GM23338 (cell line): ENCODE measurements around the gene SDC3. TPM values are rescaled to one million over a fixed set of nuclear protein-coding genes. Genes with fewer than 3 reads are reported as not detected.
"Not testable (repeated sequence)": the region's sequence is repeated elsewhere in the genome, so short reads cannot be mapped to it uniquely, and the experiment has no call there.

Source experiments
- ATAC-seq: fragments of 200-7000 bp; cut with Tn5 transposase; 3 replicates; pipeline ENCODE4 v1.9.1; 2020
- DNase-seq: peaks from one replicate; pipeline ENCODE4 v3.0.0-alpha.2; 2015; ENCODE audit warnings: low spot score
- H2AFZ ChIP-seq: fragments of 200-600 bp; sonication (generic); 2 replicates; pipeline ENCODE4 v1.8.0; 2016; ENCODE audit warnings: antibody characterized with exemption, mild to moderate bottlenecking, moderate library complexity
- H3F3A ChIP-seq: fragments of 200-600 bp; sonication (generic); replicated peaks from 2 replicates; pipeline ENCODE4 v1.8.0; 2017; ENCODE audit warnings: antibody characterized with exemption, mixed run types, low read depth
- H3K27ac ChIP-seq: fragments of 200-600 bp; sonication (generic); 2 replicates; pipeline ENCODE4 v1.6.1; 2016; ENCODE audit warnings: low read depth
- H3K27me3 ChIP-seq: fragments of 200-600 bp; sonication (generic); 2 replicates; pipeline ENCODE4 v1.8.0; 2016; ENCODE audit warnings: mild to moderate bottlenecking, mixed run types, moderate library complexity; ENCODE audit not compliant: insufficient read depth
- H3K36me3 ChIP-seq: fragments of 200-600 bp; sonication (generic); 2 replicates; pipeline ENCODE4 v1.8.0; 2016; ENCODE audit warnings: mild to moderate bottlenecking; ENCODE audit not compliant: insufficient read depth
- H3K4me1 ChIP-seq: fragments of 200-600 bp; sonication (generic); 2 replicates; pipeline ENCODE4 v1.8.0; 2016; ENCODE audit warnings: mild to moderate bottlenecking, moderate library complexity; ENCODE audit not compliant: insufficient read depth
- H3K4me2 ChIP-seq: fragments of 200-600 bp; sonication (generic); 2 replicates; pipeline ENCODE4 v1.7.1; 2017; ENCODE audit warnings: mixed run types
- H3K4me3 ChIP-seq: fragments of 200-600 bp; sonication (generic); 2 replicates; pipeline ENCODE4 v1.6.1; 2016; ENCODE audit warnings: mixed run types
- H3K79me2 ChIP-seq: fragments of 200-600 bp; sonication (generic); replicated peaks from 2 replicates; pipeline ENCODE4 v1.8.0; 2017; ENCODE audit warnings: mild to moderate bottlenecking; ENCODE audit not compliant: insufficient read depth
- H3K9me2 ChIP-seq: fragments of 200-600 bp; sonication (generic); 2 replicates; pipeline ENCODE4 v1.8.0; 2017; ENCODE audit not compliant: insufficient read depth
- H4K20me1 ChIP-seq: fragments of 200-600 bp; sonication (generic); replicated peaks from 2 replicates; pipeline ENCODE4 v1.8.0; 2017; ENCODE audit warnings: mild to moderate bottlenecking; ENCODE audit not compliant: insufficient read depth
- H3K27ac Mint-ChIP-seq: 2 replicates; pipeline ENCODE4 v1.8.0; 2020; ENCODE audit warnings: inconsistent platforms, mild to moderate bottlenecking, moderate library complexity, mixed read lengths
- H3K27me3 Mint-ChIP-seq: 3 replicates; pipeline ENCODE4 v1.8.0; 2022; ENCODE audit warnings: low read depth, mild to moderate bottlenecking, moderate library complexity, mixed read lengths, inconsistent platforms; ENCODE audit not compliant: insufficient read depth, poor library complexity
- H3K36me3 Mint-ChIP-seq: 3 replicates; pipeline ENCODE4 v1.8.0; 2021; ENCODE audit warnings: low read depth, mild to moderate bottlenecking, inconsistent platforms, moderate library complexity, mixed read lengths
- H3K4me1 Mint-ChIP-seq: 3 replicates; pipeline ENCODE4 v1.8.0; 2020; ENCODE audit warnings: mild to moderate bottlenecking, inconsistent platforms, mixed read lengths
- H3K4me3 Mint-ChIP-seq: 3 replicates; pipeline ENCODE4 v1.8.0; 2021; ENCODE audit warnings: moderate library complexity, mild to moderate bottlenecking, inconsistent platforms, mixed read lengths
- H3K9me3 Mint-ChIP-seq: 3 replicates; pipeline ENCODE4 v1.8.0; 2020; ENCODE audit warnings: moderate library complexity, mild to moderate bottlenecking, inconsistent platforms, mixed read lengths
- JUNB ChIP-seq: IDR thresholded peaks from one replicate; pipeline ENCODE4 v1.6.1; 2016; ENCODE audit warnings: antibody characterized with exemption; ENCODE audit not compliant: unreplicated experiment
- POLR2AphosphoS5 ChIP-seq: IDR thresholded peaks from 2 replicates; pipeline ENCODE4 v1.6.1; 2016; ENCODE audit warnings: antibody characterized with exemption, low read depth
- STAT1 ChIP-seq: IDR thresholded peaks from one replicate; pipeline ENCODE4 v1.6.1; 2016; ENCODE audit warnings: antibody characterized with exemption; ENCODE audit not compliant: unreplicated experiment
- ZNF331 ChIP-seq: fragments of 250-450 bp; sonication (Bioruptor Pico); IDR thresholded peaks from 2 replicates; pipeline ENCODE4 v1.5.0; 2020; ENCODE audit warnings: low read depth, mild to moderate bottlenecking, moderate library complexity
- ZNF462 ChIP-seq: fragments of 250-450 bp; sonication (Bioruptor Pico); IDR thresholded peaks from 2 replicates; pipeline ENCODE4 v1.5.0; 2020; ENCODE audit warnings: mild to moderate bottlenecking, moderate library complexity
- polyA plus RNA-seq: library from polyadenylated mRNA; unstranded; fragments of >200 nt; fragmentation: Nextera tagmentation; extraction: Ambion mirVana; gene quantifications from 2 replicates; pipeline ENCODE4 v1.2.1, GENCODE V29; 2016
- total RNA-seq: library from RNA; depleted of rRNA; stranded (reverse); fragments of >200 nt; shearing (Covaris generic); gene quantifications from 2 replicates; pipeline ENCODE4 v1.2.3, GENCODE V29; 2014
- TF ChIP-seq, protein P1 (sequence below): IDR thresholded peaks from 2 replicates; pipeline ENCODE4 v1.6.1; 2016; ENCODE audit warnings: antibody characterized with exemption

The SDC3 gene
- total and polyA plus RNA-seq, 2 experiments from 2014 or later: 5.2 to 29.7 TPM

GRCh38 chr1:30868833-30869435 is 39.6 kb downstream of the SDC3 start (continued):
- TF ChIP-seq, protein P1, sequence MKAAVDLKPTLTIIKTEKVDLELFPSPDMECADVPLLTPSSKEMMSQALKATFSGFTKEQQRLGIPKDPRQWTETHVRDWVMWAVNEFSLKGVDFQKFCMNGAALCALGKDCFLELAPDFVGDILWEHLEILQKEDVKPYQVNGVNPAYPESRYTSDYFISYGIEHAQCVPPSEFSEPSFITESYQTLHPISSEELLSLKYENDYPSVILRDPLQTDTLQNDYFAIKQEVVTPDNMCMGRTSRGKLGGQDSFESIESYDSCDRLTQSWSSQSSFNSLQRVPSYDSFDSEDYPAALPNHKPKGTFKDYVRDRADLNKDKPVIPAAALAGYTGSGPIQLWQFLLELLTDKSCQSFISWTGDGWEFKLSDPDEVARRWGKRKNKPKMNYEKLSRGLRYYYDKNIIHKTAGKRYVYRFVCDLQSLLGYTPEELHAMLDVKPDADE: no peak
- TF ChIP-seq POLR2AphosphoS5: no peak
- no peak for TF ChIP-seq ZNF331 (CRISPR knock-in tag)

DNA sequence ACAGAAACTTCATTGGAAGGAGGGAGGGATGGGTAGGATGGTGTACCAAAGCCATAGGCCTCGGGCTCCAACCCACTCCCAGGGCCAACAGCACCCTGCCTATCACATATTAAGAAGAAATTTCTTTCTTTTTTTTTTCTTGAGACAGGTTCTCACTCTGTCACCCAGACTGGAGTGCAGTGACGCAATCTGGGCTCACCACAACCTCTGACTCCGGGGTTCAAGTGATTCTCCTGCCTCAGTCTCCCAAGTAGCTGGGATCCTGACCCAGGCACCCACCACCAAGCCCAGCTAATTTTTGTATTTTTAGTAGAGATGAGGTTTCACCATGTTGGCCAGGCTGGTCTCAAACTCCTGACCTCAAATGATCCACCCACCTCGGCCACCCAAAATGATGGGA is 40.5 kb downstream of the SDC3 start:
- not testable (repeated sequence) for H3K27ac ChIP-seq, H4K20me1 ChIP-seq, H3K4me1 ChIP-seq, H3K4me2 ChIP-seq, H3K79me2 ChIP-seq, ATAC-seq, H3K27me3 ChIP-seq, H3F3A ChIP-seq, H3K4me3 ChIP-seq, H2AFZ ChIP-seq, H3K9me2 ChIP-seq, H3K27ac Mint-ChIP-seq, H3K27me3 Mint-ChIP-seq, H3K4me3 Mint-ChIP-seq, DNase-seq
- H3K36me3 Mint-ChIP-seq: peaks cover 19% of the 10 kb centered on the region
- H3K36me3 ChIP-seq: peaks cover 11% of the 10 kb centered on the region; the same call in 1 of the 2 replicates
- peaks cover 24% of the 10 kb centered on the region for H3K4me1 Mint-ChIP-seq
- peaks cover 10% of the 10 kb centered on the region for H3K9me3 Mint-ChIP-seq

- Histone ChIP-seq H3K36me3 (peaks cover 6% of the 10 kb centered on the region; the same call in 1 of the 2 replicates), H3K27me3 (no peaks in the 10 kb centered on the region), H3K4me2 (no peak overlapping the region), H2AFZ (no peak overlapping the region), H4K20me1 (no peaks in the 10 kb centered on the region), H3K9me2 (no peaks in the 10 kb centered on the region), H3K27ac (no peak overlapping the region), H3K4me1 (0 out of 2 replicates have a peak, but pooled peaks cover 9% of the 10 kb centered on the region), H3K4me3 (no peak overlapping the region), H3K79me2 (no peaks in the 10 kb centered on the region), H3F3A (no peaks in the 10 kb centered on the region)
- Mint-ChIP-seq H3K4me1 (peaks cover 22% of the 10 kb centered on the region), H3K4me3 (no peak overlapping the region), H3K27ac (no peak overlapping the region), H3K9me3 (peaks cover 8% of the 10 kb centered on the region), H3K27me3 (peaks cover 5% of the 10 kb centered on the region), H3K36me3 (peaks cover 14% of the 10 kb centered on the region)
- TF ChIP-seq POLR2AphosphoS5: no peak
- no peak for TF ChIP-seq ZNF462 (CRISPR knock-in tag)
- TF ChIP-seq JUNB: no peak
- no peak for TF ChIP-seq STAT1
- ATAC-seq (no peak), DNase-seq (no peak)
Observed at GRCh38 chr1:30867537-30867936, 41.0 kb downstream of the SDC3 start.
